ENCODE data around the gene SHD.

- TF ChIP-seq, protein P1, sequence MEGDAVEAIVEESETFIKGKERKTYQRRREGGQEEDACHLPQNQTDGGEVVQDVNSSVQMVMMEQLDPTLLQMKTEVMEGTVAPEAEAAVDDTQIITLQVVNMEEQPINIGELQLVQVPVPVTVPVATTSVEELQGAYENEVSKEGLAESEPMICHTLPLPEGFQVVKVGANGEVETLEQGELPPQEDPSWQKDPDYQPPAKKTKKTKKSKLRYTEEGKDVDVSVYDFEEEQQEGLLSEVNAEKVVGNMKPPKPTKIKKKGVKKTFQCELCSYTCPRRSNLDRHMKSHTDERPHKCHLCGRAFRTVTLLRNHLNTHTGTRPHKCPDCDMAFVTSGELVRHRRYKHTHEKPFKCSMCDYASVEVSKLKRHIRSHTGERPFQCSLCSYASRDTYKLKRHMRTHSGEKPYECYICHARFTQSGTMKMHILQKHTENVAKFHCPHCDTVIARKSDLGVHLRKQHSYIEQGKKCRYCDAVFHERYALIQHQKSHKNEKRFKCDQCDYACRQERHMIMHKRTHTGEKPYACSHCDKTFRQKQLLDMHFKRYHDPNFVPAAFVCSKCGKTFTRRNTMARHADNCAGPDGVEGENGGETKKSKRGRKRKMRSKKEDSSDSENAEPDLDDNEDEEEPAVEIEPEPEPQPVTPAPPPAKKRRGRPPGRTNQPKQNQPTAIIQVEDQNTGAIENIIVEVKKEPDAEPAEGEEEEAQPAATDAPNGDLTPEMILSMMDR (IDR thresholded peaks at IDR 0.05) = no peak
- TF ChIP-seq POLR2A (IDR thresholded peaks at IDR 0.05) = no peak
Measured at GRCh38 chr19:4234142-4234861, 44.8 kb upstream of the SHD start.
